Fibroblast of skin of left quadriceps (primary cell): Measurements from ENCODE around the gene RAET1E.

Experiments
- DNase-seq, 2 experiments: peaks; one replicate each; pipeline ENCODE4 v3.0.0-alpha.2; 2013; ENCODE audit warnings: low read depth in 2 of 2

The RAET1E gene

GRCh38 chr6:149890629-149891045 lies 7.3 kb downstream of the RAET1E start:
- DNase-seq, result no peak

GRCh38 chr6:149889326-149889725 lies 8.6 kb downstream of the RAET1E start:
- DNase-seq, result no peak

GRCh38 chr6:149888659-149889058 lies 9.3 kb downstream of the RAET1E start:
- DNase-seq, result no peak

GRCh38 chr6:149888093-149888492 lies 9.8 kb downstream of the RAET1E start:
- no peak for DNase-seq

DNA sequence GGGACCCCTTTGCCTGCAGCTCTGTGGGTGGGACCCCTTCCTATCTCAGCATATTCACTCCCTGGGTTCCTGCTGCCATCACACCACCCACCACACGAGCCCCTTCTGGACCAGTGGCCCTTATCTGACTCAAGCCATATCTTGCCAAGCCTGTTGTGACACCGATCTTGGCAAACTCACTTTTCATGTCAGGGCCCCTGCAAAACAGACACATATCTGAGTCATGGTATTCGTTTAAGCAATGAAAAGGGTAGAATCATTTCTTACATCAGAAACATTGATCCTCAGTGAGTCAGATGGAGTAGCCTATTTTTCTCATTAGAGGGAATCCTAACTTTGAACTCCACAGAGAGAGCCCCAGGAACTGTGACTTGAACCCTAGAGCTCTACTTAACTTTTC lies 10.6 kb downstream of the RAET1E start:
- no peak for DNase-seq

DNA sequence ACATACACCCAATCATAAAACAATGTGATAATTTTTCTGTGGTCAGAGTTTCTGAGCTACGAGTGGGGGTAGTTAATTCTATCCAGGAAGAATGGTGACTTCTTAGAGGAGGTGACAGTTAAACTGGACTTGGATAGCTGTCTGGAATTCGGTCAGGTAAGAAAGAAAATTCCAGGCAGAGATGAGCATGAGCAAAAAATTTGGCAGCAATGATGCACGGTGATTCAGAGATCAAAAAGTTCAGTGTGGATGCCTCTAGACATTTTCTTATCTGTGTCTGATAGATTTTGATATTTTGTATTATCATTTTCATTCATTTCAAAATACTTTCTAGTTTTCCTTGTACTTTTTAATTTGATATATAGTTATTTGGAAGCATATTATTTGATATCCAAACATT lies 12.0 kb downstream of the RAET1E start:
- no peak for DNase-seq

DNA sequence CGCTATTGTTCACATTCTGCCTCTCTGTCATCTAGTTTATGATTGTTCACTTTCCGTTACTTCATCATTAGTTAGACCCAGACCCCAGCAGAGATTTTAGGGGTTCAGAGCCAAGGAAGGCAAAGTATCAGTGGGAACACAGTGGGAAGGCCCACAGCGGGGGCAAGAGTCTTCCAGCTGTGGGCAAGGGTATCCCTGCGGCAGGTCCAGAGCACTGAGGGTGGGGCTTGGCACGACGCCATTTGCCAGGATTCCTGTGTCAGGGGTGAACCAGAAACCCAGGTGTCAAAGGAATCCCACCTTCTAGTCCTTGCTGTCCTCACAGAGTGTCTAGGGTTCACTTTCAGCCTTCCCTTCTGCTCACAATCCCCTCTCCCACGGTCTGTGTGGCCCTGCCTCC lies 13.3 kb downstream of the RAET1E start:
- DNase-seq, result no peak

GRCh38 chr6:149884215-149884614 lies 13.7 kb downstream of the RAET1E start:
- no peak for DNase-seq

DNA sequence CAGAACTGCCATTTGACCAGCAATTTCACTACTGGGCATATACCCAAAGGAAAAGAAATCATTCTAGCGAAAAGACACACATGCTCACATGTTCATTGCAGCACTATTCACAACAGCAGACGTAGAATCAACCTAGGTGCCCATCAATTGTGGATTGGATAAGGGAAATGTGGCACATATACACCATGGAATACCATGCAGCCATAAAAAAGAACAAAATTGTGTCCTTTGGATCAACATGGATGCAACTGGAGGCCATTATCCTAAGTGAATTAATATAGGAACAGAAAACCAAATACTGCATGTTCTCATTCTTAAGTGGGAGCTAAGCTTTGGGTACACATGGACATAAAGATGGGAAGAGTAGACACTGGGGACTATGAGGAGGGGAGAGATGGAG lies 16.1 kb downstream of the RAET1E start:
- no peak for DNase-seq

DNA sequence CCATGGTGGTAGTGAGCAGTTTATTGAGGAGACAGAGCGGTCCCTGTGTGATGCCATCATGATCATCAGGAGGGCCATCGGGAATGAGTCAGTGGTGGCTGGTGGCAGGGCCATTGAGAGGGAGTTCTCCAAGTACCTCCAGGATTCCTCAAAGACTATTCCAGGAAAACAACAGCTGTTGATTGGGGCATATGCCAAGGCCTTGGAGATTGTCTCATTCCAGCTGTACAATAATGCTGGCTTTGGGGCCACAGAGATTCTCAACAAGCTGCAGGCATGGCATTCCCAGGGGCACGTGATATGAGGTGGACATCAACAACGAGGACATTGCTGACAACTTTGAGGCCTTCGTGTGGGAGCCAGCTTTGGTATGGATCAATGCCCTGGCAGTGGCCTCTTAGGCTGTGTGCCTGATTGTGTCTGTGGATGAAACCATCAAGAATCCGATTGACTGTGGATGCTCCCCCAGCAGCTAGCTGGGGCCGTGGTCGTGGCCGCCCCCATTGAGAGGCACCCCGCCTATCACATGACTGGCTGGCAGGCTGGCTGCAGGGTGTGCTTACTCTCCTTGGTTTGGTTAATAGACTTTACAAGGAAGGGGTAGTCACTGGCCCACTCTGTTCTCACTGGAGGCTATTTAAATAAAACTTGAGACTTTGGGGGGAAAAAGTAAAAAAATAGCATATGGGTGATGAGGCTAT lies 16.7 kb downstream of the RAET1E start:
- DNase-seq, result no peak

GRCh38 chr6:149877659-149878058 lies 20.3 kb downstream of the RAET1E start:
- DNase-seq, result no peak

- DNase-seq, result no peak
Observed at GRCh38 chr6:149876241-149876933, 21.5 kb downstream of the RAET1E start.

- DNase-seq, result no peak
Observed at GRCh38 chr6:149872233-149872632, 25.7 kb downstream of the RAET1E start.

DNA sequence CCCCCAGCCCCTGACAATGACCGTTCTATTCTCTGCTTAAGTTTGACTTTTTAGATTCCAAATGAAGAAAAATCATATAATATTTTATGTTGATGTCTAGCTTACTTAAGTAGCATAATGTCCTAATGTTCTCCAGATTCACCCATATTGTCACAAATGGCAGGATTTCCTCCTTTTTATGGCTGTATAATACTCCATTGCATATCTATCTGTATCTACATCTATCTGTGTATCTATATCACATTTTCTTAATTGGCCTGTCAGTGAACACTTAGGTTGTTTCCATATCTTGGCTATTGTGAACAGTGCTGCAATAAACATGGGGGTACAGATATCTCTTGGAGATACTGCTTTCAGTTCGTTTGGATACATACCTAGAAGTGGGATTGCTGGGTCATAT lies 26.7 kb downstream of the RAET1E start:
- DNase-seq, result no peak

GRCh38 chr6:149869275-149869892 lies 28.5 kb downstream of the RAET1E start:
- DNase-seq, result no peak

DNA sequence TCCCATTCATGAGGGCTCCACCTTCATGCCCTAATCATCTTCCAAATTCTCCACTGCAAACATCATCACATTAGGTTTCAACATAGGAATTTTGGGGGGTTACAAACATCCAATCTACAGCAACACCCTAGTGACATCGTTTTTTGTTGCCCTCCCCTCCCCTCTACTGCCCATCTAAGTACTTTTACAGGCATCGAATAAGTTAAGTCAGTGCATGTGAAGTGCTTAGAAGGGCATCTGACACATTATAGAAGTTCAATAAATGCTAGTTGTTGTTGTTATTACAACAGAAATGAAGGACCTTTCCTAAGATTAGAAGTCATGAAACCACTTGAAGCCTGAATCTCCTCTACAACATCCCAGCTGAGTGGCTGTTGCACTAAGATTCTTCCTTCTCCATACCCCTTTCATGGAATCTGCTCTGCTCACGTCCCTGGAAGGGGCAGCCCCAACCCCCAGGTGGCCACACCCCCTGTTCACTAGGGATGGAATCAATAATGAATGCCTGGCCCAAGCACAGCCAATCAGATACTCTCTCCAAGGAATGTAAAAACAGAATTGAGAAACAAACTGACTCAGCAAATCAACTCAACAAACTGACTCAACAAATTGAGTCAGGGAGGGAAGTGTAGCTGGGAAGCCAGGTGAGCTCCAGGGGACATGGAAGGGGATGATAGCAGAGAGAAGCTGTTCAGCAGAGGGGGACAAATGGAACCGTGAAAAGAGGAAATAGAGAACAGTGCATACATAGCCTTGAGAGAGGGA lies 29.9 kb downstream of the RAET1E start:
- no peak for DNase-seq

- no peak for DNase-seq
Observed at GRCh38 chr6:149864578-149865535, 33.1 kb downstream of the RAET1E start.

- DNase-seq, result peak; percentile 59 to 64
Observed at GRCh38 chr6:149863698-149864577, 34.0 kb downstream of the RAET1E start, which contains the start of gene LRP11. LRP11 (minus strand) TSS chr6:149864359; CDS start chr6:149864020, 339 bp downstream.

DNA sequence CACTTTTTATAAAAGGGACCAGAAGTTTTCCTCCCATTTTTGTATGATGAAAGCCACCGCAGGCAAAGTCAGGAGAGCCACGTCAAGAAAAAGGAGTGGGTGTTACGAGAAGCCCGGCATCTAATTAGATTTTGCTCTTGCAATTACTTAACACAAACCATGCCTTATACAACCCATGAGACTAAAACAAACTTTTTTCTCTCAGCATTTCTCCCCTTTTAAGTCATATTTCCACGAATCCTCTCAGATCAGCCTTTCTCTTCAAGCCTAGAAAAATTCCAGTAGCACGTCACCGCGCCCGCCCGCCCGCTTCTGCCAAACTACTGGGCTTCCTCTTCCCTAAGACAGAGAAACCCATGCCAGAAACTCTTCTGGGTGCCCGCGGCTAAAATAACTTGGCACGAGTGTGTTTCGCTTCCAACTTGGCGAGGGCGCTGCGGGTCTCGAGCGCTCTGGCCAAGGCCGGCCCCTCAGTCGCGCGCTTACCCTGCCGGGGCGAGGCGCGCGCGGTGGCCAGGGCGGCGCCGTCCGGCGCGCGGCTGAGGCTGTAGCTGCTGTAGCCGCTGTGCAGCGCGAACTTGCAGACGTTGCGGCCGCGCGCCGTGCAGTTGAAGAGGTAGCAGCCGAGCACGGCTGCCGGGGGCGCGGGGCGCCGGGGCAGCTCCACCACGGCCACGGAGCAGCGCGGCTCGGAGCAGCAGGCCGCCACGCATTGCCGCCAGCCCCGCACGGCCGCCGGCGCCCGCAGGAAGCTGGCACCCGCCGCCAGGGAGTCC lies 34.8 kb downstream of the RAET1E start:
- DNase-seq, result no peak
